ENCODE data around the gene PAPSS1. TPM values are rescaled to one million over a fixed set of nuclear protein-coding genes. Genes with fewer than 3 reads are reported as not detected.

The PAPSS1 gene
- total and polyA plus RNA-seq, 10 of the 15 experiments (the other 5 are each of a cell fraction or from before 2014, with no cell fraction given) = 22.6 to 73.0 (median 30.6) TPM

- no peak for TF ChIP-seq IRF3 (IDR thresholded peaks at IDR 0.05)
- TF ChIP-seq ZBTB11 (CRISPR knock-in tag; IDR thresholded peaks at IDR 0.05) = no peak
- TF ChIP-seq USF2 (IDR thresholded peaks at IDR 0.05; ENCODE audit: borderline replicate concordance, low read depth, low read length) = no peak
- TF ChIP-seq MLLT1 (IDR thresholded peaks at IDR 0.05) = no peak
- no peak for TF ChIP-seq KAT2A (conservative IDR thresholded peaks at IDR 0.05; ENCODE audit: control insufficient read depth, low read depth, low read length)
These were observed 79.2 kb downstream of the PAPSS1 start (continued) for GRCh38 chr4:107640878-107641277.
